H9 (cell line): Measurements from ENCODE around the gene NEK4. TPM values are rescaled to one million over a fixed set of nuclear protein-coding genes. Genes with fewer than 3 reads are reported as not detected.

Experiments used
- DNase-seq: peaks from one replicate; pipeline ENCODE4 v3.0.0-alpha.2; 2017
- H2AFZ ChIP-seq: one replicate; pipeline ENCODE4 v1.6.1; 2013; ENCODE audit warnings: mild to moderate bottlenecking, low read length, control low read depth, moderate library complexity
- H2AK5ac ChIP-seq: 2 replicates; pipeline ENCODE4 v1.6.1; 2013; ENCODE audit warnings: low read length, control low read depth, mixed read lengths; ENCODE audit not compliant: insufficient read length
- H2BK120ac ChIP-seq: one replicate; pipeline ENCODE4 v1.6.1; 2013; ENCODE audit warnings: low read depth, mild to moderate bottlenecking, low read length, control low read depth, inconsistent platforms; ENCODE audit not compliant: poor library complexity, severe bottlenecking
- H2BK12ac ChIP-seq: 2 replicates; pipeline ENCODE4 v1.6.1; 2013; ENCODE audit warnings: low read length, control low read depth, mixed read lengths, low read depth; ENCODE audit not compliant: insufficient read length
- H2BK15ac ChIP-seq: 2 replicates; pipeline ENCODE4 v1.6.1; 2013; ENCODE audit warnings: low read depth, low read length, control low read depth
- H2BK20ac ChIP-seq: one replicate; pipeline ENCODE4 v1.6.1; 2013; ENCODE audit warnings: low read depth, mild to moderate bottlenecking, low read length, control low read depth, inconsistent platforms; ENCODE audit not compliant: poor library complexity, severe bottlenecking
- H2BK5ac ChIP-seq: 2 replicates; pipeline ENCODE4 v1.6.1; 2013; ENCODE audit warnings: low read length, control low read depth, mixed read lengths; ENCODE audit not compliant: insufficient read length
- H3K14ac ChIP-seq: 2 replicates; pipeline ENCODE4 v1.6.1; 2013; ENCODE audit warnings: low read length, control low read depth; ENCODE audit not compliant: insufficient read depth
- H3K18ac ChIP-seq: 2 replicates; pipeline ENCODE4 v1.6.1; 2013; ENCODE audit warnings: low read depth, mild to moderate bottlenecking, mixed read lengths, low read length, control low read depth; ENCODE audit not compliant: insufficient read length
- H3K23ac ChIP-seq: 2 replicates; pipeline ENCODE4 v1.6.1; 2013; ENCODE audit warnings: low read length, control low read depth, mixed read lengths, low read depth; ENCODE audit not compliant: insufficient read length
- H3K23me2 ChIP-seq: 2 replicates; pipeline ENCODE4 v1.6.1; 2013; ENCODE audit warnings: low read depth, mild to moderate bottlenecking, mixed read lengths, low read length, control low read depth; ENCODE audit not compliant: insufficient read length, poor library complexity, severe bottlenecking
- H3K27ac ChIP-seq: 2 replicates; pipeline ENCODE4 v1.5.1; 2013; ENCODE audit warnings: low read length, control low read depth, mixed read lengths, low read depth; ENCODE audit not compliant: insufficient read length
- H3K27me3 ChIP-seq: 2 replicates; pipeline ENCODE4 v1.6.1; 2013; ENCODE audit warnings: low read length, control low read depth, inconsistent platforms; ENCODE audit not compliant: insufficient read depth
- H3K4ac ChIP-seq: 2 replicates; pipeline ENCODE4 v1.6.1; 2013; ENCODE audit warnings: low read depth, mild to moderate bottlenecking, control low read depth, inconsistent platforms, low read length, moderate library complexity
- H3K4me1 ChIP-seq: 2 replicates; pipeline ENCODE4 v1.6.1; 2013; ENCODE audit warnings: low read length, control low read depth, inconsistent platforms; ENCODE audit not compliant: insufficient read depth
- H3K4me2 ChIP-seq: 2 replicates; pipeline ENCODE4 v1.6.1; 2013; ENCODE audit warnings: low read length, control low read depth, mixed read lengths; ENCODE audit not compliant: insufficient read length, insufficient read depth
- H3K56ac ChIP-seq: 2 replicates; pipeline ENCODE4 v1.6.1; 2013; ENCODE audit warnings: low read depth, mild to moderate bottlenecking, mixed read lengths, low read length, control low read depth; ENCODE audit not compliant: insufficient read length
- H3K79me1 ChIP-seq: 2 replicates; pipeline ENCODE4 v1.6.1; 2013; ENCODE audit warnings: low read depth, mild to moderate bottlenecking, moderate library complexity, low read length, control low read depth, inconsistent platforms; ENCODE audit not compliant: insufficient read depth, poor library complexity, severe bottlenecking
- H3K79me2 ChIP-seq: 2 replicates; pipeline ENCODE4 v1.6.1; 2013; ENCODE audit warnings: low read length, control low read depth, inconsistent platforms; ENCODE audit not compliant: insufficient read depth
- H3K9ac ChIP-seq: 2 replicates; pipeline ENCODE4 v1.6.1; 2013; ENCODE audit warnings: low read length, control low read depth, mixed read lengths; ENCODE audit not compliant: insufficient read length; ENCODE audit errors: extremely low read depth
- H3K9me3 ChIP-seq: one replicate; pipeline ENCODE4 v1.6.1; 2013; ENCODE audit warnings: low read depth, low read length, inconsistent platforms; ENCODE audit not compliant: control insufficient read depth
- H3T11ph ChIP-seq: one replicate; pipeline ENCODE4 v1.6.1; 2013; ENCODE audit warnings: mild to moderate bottlenecking, low read length, control low read depth, inconsistent platforms
- H4K20me1 ChIP-seq: one replicate; pipeline ENCODE4 v1.6.1; 2013; ENCODE audit not compliant: control insufficient read depth, insufficient read length, insufficient read depth
- H4K5ac ChIP-seq: 2 replicates; pipeline ENCODE4 v1.6.1; 2013; ENCODE audit warnings: low read depth, mild to moderate bottlenecking, mixed read lengths, low read length, control low read depth; ENCODE audit not compliant: insufficient read length
- H4K8ac ChIP-seq: replicated peaks from 2 replicates; pipeline ENCODE4 v1.6.1; 2013; ENCODE audit warnings: low read length, control low read depth, mixed read lengths, low read depth; ENCODE audit not compliant: insufficient read length
- H4K91ac ChIP-seq: 2 replicates; pipeline ENCODE4 v1.6.1; 2013; ENCODE audit warnings: low read depth, mild to moderate bottlenecking, moderate library complexity, mixed read lengths, low read length, control low read depth; ENCODE audit not compliant: insufficient read length
- H3K27ac Mint-ChIP-seq, 3 experiments: 2 replicates in 2 of 3; 3 replicates in 1 of 3; pipeline ENCODE4 v1.8.0; 2020 to 2021; ENCODE audit warnings: mixed read lengths in 3 of 3, mild to moderate bottlenecking in 1 of 3, moderate library complexity in 1 of 3
- H3K27me3 Mint-ChIP-seq: 2 replicates; pipeline ENCODE4 v1.8.0; 2021; ENCODE audit warnings: low read depth, mild to moderate bottlenecking, moderate library complexity, mixed read lengths
- H3K36me3 Mint-ChIP-seq, 3 experiments: 2 replicates in 2 of 3; 3 replicates in 1 of 3; pipeline ENCODE4 v1.8.0; 2020 to 2021; ENCODE audit warnings: low read depth in 3 of 3, mixed read lengths in 3 of 3; ENCODE audit not compliant: insufficient read depth in 1 of 3
- H3K4me1 Mint-ChIP-seq, 2 experiments: 2 replicates each; pipeline ENCODE4 v1.8.0; 2020; ENCODE audit warnings: mixed read lengths in 2 of 2
- H3K4me3 Mint-ChIP-seq, 2 experiments: 2 replicates in 1 of 2; 3 replicates in 1 of 2; pipeline ENCODE4 v1.8.0; 2020 to 2021; ENCODE audit warnings: mild to moderate bottlenecking in 2 of 2, mixed read lengths in 2 of 2, moderate library complexity in 1 of 2
- H3K9me3 Mint-ChIP-seq, 2 experiments: 2 replicates in 1 of 2; 3 replicates in 1 of 2; pipeline ENCODE4 v1.8.0; 2020; ENCODE audit warnings: mild to moderate bottlenecking in 2 of 2, mixed read lengths in 2 of 2, moderate library complexity in 1 of 2
- CTCF ChIP-seq: fragments of 200-600 bp; sonication (generic); conservative IDR thresholded peaks from 3 replicates; pipeline ENCODE4 v1.8.0; 2021; ENCODE audit warnings: antibody characterized with exemption, mild to moderate bottlenecking
- WGBS: extraction: QIAGEN DNeasy Blood & Tissue Kit; methylation state at CpG from one replicate; pipeline ENCODE4 v1.1.7; 2013; ENCODE audit warnings: missing lambda C conversion rate, low lambda C conversion rate, mixed read lengths; ENCODE audit not compliant: insufficient read length; ENCODE audit errors: extremely low coverage; 5-methylcytosine and 5-hydroxymethylcytosine counted together
- total RNA-seq: library from RNA; stranded (reverse); gene quantifications from 2 replicates; pipeline ENCODE4 v1.2.1, GENCODE V29; 2021

The NEK4 gene
- total RNA-seq, 1 experiment from 2014 or later: 36.0 TPM

GRCh38 chr3:52798978-52799476, 28.3 kb upstream of the NEK4 start:
- H3K23me2 ChIP-seq: no peaks in the 10 kb centered on the region
- H3K23ac ChIP-seq: no peak overlapping the region
- no peak overlapping the region for H2BK12ac ChIP-seq
- H3K79me1 ChIP-seq: no peaks in the 10 kb centered on the region
- H2BK120ac ChIP-seq: no peak overlapping the region
- no peak overlapping the region for H3K27ac ChIP-seq
- DNase-seq: peak; percentile 79
- no peak overlapping the region for H2AFZ ChIP-seq
- no peak overlapping the region for H3K14ac ChIP-seq
- H2BK15ac ChIP-seq: no peak overlapping the region
- H3K36me3 Mint-ChIP-seq: no peaks in the 10 kb centered on the region
- H3K4me2 ChIP-seq: no peak overlapping the region
- H2BK20ac ChIP-seq: no peak overlapping the region
- H3K4me1 ChIP-seq: no peaks in the 10 kb centered on the region
- H3K27ac Mint-ChIP-seq: peak overlapping the region in 1 of 3 experiments; percentile 75; a peak in 2 of 7 replicates
- H3K4me1 Mint-ChIP-seq: peaks cover 6 to 8% of the 10 kb centered on the region in 2 experiments; a peak in 3 of 4 replicates
- H3K27me3 Mint-ChIP-seq: 0 out of 2 replicates have a peak, but pooled peaks cover 2% of the 10 kb centered on the region
- no peak overlapping the region for H4K8ac ChIP-seq
- no peak overlapping the region for H2AK5ac ChIP-seq
- no peaks in the 10 kb centered on the region for H3K9me3 Mint-ChIP-seq
- H3K56ac ChIP-seq: no peak overlapping the region
- H3K4me3 Mint-ChIP-seq: no peak overlapping the region
- H3K4ac ChIP-seq: no peak overlapping the region
- no peaks in the 10 kb centered on the region for H3K79me2 ChIP-seq
- H3T11ph ChIP-seq: no peak overlapping the region
- no CpG with 5 or more reads among the region's 14 CpGs for WGBS
- H4K20me1 ChIP-seq: no peaks in the 10 kb centered on the region
- H3K18ac ChIP-seq: no peak overlapping the region
- H3K9me3 ChIP-seq: no peaks in the 10 kb centered on the region
- H3K9ac ChIP-seq: no peak overlapping the region
- no peak overlapping the region for H4K91ac ChIP-seq
- peak; percentile 85 for TF ChIP-seq CTCF
- H3K27me3 ChIP-seq: no peaks in the 10 kb centered on the region
- H2BK5ac ChIP-seq: no peak overlapping the region
- no peak overlapping the region for H4K5ac ChIP-seq
